IMR-90 (cell line): ENCODE results near the gene VSIR.

Source experiments
- CEBPB ChIP-seq: IDR thresholded peaks from 2 replicates; pipeline ENCODE4 v1.6.1; 2012; ENCODE audit warnings: low read depth, low read length, improper control_type of control experiment
- CTCF ChIP-seq: conservative IDR thresholded peaks from 2 replicates; pipeline ENCODE4 v1.5.1; 2012; ENCODE audit warnings: mild to moderate bottlenecking, low read depth, low read length, improper control_type of control experiment
- FOS ChIP-seq: fragments of 150-350 bp; IDR thresholded peaks from 2 replicates; pipeline ENCODE4 v1.6.1; 2016; ENCODE audit warnings: low read depth, low read length
- MAZ ChIP-seq: IDR thresholded peaks from 2 replicates; pipeline ENCODE4 v1.6.1; 2012; ENCODE audit warnings: low read depth, mild to moderate bottlenecking, low read length, improper control_type of control experiment, moderate library complexity, borderline replicate concordance
- MXI1 ChIP-seq: IDR thresholded peaks from 2 replicates; pipeline ENCODE4 v1.6.1; 2012; ENCODE audit warnings: low read depth, mild to moderate bottlenecking, low read length, moderate library complexity, borderline replicate concordance
- POLR2A ChIP-seq: IDR thresholded peaks from 2 replicates; pipeline ENCODE4 v1.6.1; 2012; ENCODE audit warnings: mild to moderate bottlenecking, low read depth, low read length
- RCOR1 ChIP-seq: IDR thresholded peaks from 2 replicates; pipeline ENCODE4 v1.6.1; 2012; ENCODE audit warnings: mild to moderate bottlenecking, low read length, improper control_type of control experiment; ENCODE audit not compliant: insufficient replicate concordance
- RFX5 ChIP-seq: IDR thresholded peaks from 2 replicates; pipeline ENCODE4 v1.8.0; 2012; ENCODE audit warnings: low read depth, mild to moderate bottlenecking, low read length, moderate library complexity
- SMC3 ChIP-seq: fragments of 150-350 bp; IDR thresholded peaks from 2 replicates; pipeline ENCODE4 v1.6.1; 2016; ENCODE audit warnings: low read depth, mild to moderate bottlenecking, antibody characterized with exemption, low read length, moderate library complexity

GRCh38 chr10:71755179-71755879, 18.0 kb downstream of the VSIR start:
- TF ChIP-seq MXI1, result no peak
- TF ChIP-seq CTCF, result no peak
- TF ChIP-seq RCOR1, result no peak
- TF ChIP-seq MAZ, result no peak
- no peak for TF ChIP-seq POLR2A
- no peak for TF ChIP-seq FOS
- TF ChIP-seq SMC3, result no peak
- TF ChIP-seq RFX5, result no peak
- TF ChIP-seq CEBPB, result no peak
